ENCODE measurements around the gene NT5DC1. TPM values are rescaled to one million over a fixed set of nuclear protein-coding genes. Genes with fewer than 3 reads are reported as not detected.

Gene NT5DC1
- total RNA-seq, 1 experiment from 2014 or later = 27.6 TPM

DNA sequence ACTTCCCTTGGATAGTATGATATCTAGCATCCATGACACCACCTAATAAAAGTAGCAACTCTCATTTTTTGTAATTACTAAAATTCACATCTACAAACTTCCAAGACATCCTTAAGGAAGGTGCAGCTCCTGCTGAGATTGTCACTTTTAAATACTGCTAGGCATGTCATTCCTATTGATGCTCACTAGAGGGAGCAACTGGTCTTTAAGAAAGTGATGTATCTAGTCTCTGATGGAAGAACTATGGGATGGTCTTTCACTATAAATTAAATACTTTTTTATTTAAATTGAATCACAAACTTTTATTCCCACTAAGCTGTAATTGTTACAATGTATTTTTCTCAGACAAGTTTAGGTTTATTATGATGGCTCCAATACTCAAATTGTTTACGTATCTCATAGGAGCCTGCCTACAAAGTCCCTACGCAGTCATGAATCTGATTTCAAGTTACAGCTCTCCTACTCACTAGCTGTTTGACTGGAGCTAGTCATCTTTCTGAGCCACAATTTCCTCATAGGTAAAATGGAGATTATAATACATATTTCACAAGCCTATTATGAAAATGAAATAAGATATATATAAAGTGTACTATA is 187.1 kb downstream of the NT5DC1 start:
- H3K36me3 Mint-ChIP-seq (ENCODE audit: insufficient read depth, unreplicated experiment) = no peaks in the 10 kb centered on the region
- no peaks in the 10 kb centered on the region for H3K9me3 Mint-ChIP-seq (ENCODE audit: unreplicated experiment)
- intact Hi-C loops (cut with micrococcal nuclease) = loop anchor here (1.0 to 5.0 kb wide), 6 partner anchors 84 to 274 kb away; partner anchors contain the start of gene CALHM5
- TF ChIP-seq, protein P1, sequence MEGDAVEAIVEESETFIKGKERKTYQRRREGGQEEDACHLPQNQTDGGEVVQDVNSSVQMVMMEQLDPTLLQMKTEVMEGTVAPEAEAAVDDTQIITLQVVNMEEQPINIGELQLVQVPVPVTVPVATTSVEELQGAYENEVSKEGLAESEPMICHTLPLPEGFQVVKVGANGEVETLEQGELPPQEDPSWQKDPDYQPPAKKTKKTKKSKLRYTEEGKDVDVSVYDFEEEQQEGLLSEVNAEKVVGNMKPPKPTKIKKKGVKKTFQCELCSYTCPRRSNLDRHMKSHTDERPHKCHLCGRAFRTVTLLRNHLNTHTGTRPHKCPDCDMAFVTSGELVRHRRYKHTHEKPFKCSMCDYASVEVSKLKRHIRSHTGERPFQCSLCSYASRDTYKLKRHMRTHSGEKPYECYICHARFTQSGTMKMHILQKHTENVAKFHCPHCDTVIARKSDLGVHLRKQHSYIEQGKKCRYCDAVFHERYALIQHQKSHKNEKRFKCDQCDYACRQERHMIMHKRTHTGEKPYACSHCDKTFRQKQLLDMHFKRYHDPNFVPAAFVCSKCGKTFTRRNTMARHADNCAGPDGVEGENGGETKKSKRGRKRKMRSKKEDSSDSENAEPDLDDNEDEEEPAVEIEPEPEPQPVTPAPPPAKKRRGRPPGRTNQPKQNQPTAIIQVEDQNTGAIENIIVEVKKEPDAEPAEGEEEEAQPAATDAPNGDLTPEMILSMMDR (IDR thresholded peaks at IDR 0.05; ENCODE audit: unreplicated experiment) = peak; percentile 83
- H3K4me3 Mint-ChIP-seq (ENCODE audit: unreplicated experiment) = no peak overlapping the region
- no peaks in the 10 kb centered on the region for H3K4me1 Mint-ChIP-seq (ENCODE audit: insufficient read depth, unreplicated experiment)
- H3K27ac Mint-ChIP-seq (ENCODE audit: low read depth, unreplicated experiment) = no peak overlapping the region
- no peaks in the 10 kb centered on the region for H3K27me3 Mint-ChIP-seq (ENCODE audit: insufficient read depth, unreplicated experiment)
- ChIA-PET CTCF (interaction anchor here (0.5 to 4.3 kb wide), 67 partner anchors 9 to 560 kb away, joined by 3 to 82 read pairs (median 6); partner anchors contain the start of genes CALHM5 and DSE), POLR2A (interaction anchor here (0.5 to 4.3 kb wide), 18 partner anchors 8 to 246 kb away, joined by 3 to 45 read pairs (median 4); partner anchors contain the start of genes DSE and TSPYL1)
- peak; percentile 69 for DNase-seq (ENCODE audit: unreplicated experiment)
- no TSS peak for BruUV-seq (replicated peaks)

DNA sequence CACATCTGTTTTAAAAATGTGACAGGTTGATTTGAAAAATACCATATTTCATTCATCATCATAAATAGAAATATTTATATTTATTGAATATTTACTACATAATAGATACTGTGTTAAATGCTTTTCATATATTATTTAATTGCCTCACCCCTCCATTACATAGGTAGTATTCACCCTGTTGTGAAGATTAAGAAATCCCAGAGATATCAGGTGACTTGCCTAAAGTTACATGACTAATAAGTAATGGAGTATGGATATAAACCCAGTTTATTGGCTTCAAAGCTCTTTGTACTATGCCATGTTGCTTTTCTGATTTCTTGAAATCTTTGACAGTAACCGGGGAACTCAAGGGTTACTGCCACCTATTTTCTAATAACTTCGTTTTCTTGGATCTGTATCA is 189.2 kb downstream of the NT5DC1 start:
- no peak overlapping the region for H3K4me3 Mint-ChIP-seq (ENCODE audit: unreplicated experiment)
- H3K27me3 Mint-ChIP-seq (ENCODE audit: insufficient read depth, unreplicated experiment) = no peaks in the 10 kb centered on the region
- no peak overlapping the region for H3K27ac Mint-ChIP-seq (ENCODE audit: low read depth, unreplicated experiment)
- H3K4me1 Mint-ChIP-seq (ENCODE audit: insufficient read depth, unreplicated experiment) = no peaks in the 10 kb centered on the region
- TF ChIP-seq, protein P1 (IDR thresholded peaks at IDR 0.05; ENCODE audit: unreplicated experiment) = no peak
- intact Hi-C loops (cut with micrococcal nuclease) = loop anchor here (5.0 kb wide), 2 partner anchors 152 to 222 kb away; partner anchors contain the start of gene CALHM5
- ChIA-PET CTCF (interaction anchor here (0.6 to 4.3 kb wide), 9 partner anchors 21 to 271 kb away, joined by 3 to 82 read pairs (median 4); partner anchors contain the start of gene TSPYL4), POLR2A (interaction anchor here (0.6 to 4.3 kb wide), 10 partner anchors 10 to 229 kb away, joined by 3 to 45 read pairs (median 4); partner anchors contain the start of genes DSE and TSPYL1)
- BruUV-seq (replicated peaks) = no TSS peak
- no peaks in the 10 kb centered on the region for H3K36me3 Mint-ChIP-seq (ENCODE audit: insufficient read depth, unreplicated experiment)
- H3K9me3 Mint-ChIP-seq (ENCODE audit: unreplicated experiment) = no peaks in the 10 kb centered on the region
- no peak for DNase-seq (ENCODE audit: unreplicated experiment)

DNA sequence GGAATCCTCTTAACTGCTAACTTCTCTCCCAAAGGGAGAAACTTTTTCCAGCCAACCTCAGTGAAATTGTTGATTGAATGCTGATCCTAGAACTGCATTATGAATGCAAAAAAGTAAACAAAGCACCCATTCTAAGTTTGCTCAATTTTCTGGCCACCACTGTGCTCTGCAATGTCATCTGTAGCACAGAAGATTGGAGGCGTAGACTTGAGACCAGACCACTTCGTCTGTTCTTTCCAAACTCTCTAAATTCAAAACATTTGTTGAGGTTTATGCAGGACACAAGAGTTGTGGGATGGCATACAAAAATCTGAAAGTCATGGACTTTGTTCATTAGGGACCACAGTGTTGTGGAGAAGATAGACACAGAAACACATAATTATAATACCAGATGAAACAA is 190.1 kb downstream of the NT5DC1 start:
- Mint-ChIP-seq H3K36me3 (ENCODE audit: insufficient read depth, unreplicated experiment) (no peaks in the 10 kb centered on the region), H3K27me3 (ENCODE audit: insufficient read depth, unreplicated experiment) (no peaks in the 10 kb centered on the region), H3K4me1 (ENCODE audit: insufficient read depth, unreplicated experiment) (no peaks in the 10 kb centered on the region), H3K4me3 (ENCODE audit: unreplicated experiment) (no peak overlapping the region), H3K27ac (ENCODE audit: low read depth, unreplicated experiment) (no peak overlapping the region), H3K9me3 (ENCODE audit: unreplicated experiment) (no peaks in the 10 kb centered on the region)
- TF ChIP-seq, protein P1 (IDR thresholded peaks at IDR 0.05; ENCODE audit: unreplicated experiment) = no peak
- BruUV-seq (replicated peaks) = no TSS peak
- CTCF ChIA-PET = interaction anchor here (0.6 to 4.3 kb wide), 5 partner anchors 37 to 270 kb away, joined by 3 to 29 read pairs (median 3); partner anchors contain the start of gene TSPYL4
- POLR2A ChIA-PET = interaction anchor here (0.7 to 4.3 kb wide), 8 partner anchors 11 to 228 kb away, joined by 3 to 45 read pairs (median 4); partner anchors contain the start of genes DSE and TSPYL1
- intact Hi-C loops (cut with micrococcal nuclease) = no loop called here
- no peak for DNase-seq (ENCODE audit: unreplicated experiment)

DNA sequence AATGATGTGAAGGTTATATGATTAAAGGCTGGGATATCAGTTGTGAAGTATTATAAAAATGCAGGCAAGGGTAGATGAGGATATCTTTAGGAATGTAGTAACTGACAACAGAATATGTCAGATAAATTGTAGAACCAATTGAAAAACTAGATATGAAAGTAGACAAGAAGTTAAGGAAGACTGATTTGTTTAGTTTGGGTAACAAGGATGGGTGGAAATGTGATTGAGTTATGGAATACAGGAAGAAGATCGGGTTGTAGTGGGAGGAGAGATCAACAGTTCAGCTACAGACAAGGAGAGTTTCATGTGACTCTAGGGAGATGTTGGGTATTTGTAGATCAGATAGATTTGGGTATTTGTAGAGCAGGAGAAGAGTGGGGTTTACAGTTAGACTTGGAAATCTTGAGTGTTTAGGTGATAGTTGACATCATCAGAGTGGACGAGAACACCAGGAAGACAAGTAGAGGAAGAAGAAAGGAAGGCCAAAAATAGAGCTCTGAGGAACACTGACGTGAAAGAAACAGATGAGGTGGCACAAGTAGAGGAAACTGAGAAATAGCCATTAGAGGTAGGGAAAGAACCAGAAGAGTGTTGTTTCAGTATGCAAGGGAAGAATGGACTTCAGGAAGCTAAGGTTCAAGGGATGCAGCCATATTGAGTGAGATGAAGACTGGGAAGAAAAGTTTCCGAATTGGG is 191.2 kb downstream of the NT5DC1 start:
- no TSS peak for BruUV-seq (replicated peaks)
- Mint-ChIP-seq H3K36me3 (ENCODE audit: insufficient read depth, unreplicated experiment) (no peaks in the 10 kb centered on the region), H3K4me3 (ENCODE audit: unreplicated experiment) (no peak overlapping the region), H3K4me1 (ENCODE audit: insufficient read depth, unreplicated experiment) (no peaks in the 10 kb centered on the region), H3K27ac (ENCODE audit: low read depth, unreplicated experiment) (no peak overlapping the region), H3K27me3 (ENCODE audit: insufficient read depth, unreplicated experiment) (no peaks in the 10 kb centered on the region), H3K9me3 (ENCODE audit: unreplicated experiment) (no peaks in the 10 kb centered on the region)
- DNase-seq (ENCODE audit: unreplicated experiment) = no peak
- ChIA-PET POLR2A (interaction anchor here (0.6 to 2.6 kb wide), 5 partner anchors 12 to 178 kb away, joined by 3 to 16 read pairs (median 3); partner anchors contain the start of gene TSPYL1), CTCF (interaction anchor here (0.6 to 3.2 kb wide), 9 partner anchors 11 to 269 kb away, joined by 3 to 20 read pairs (median 3); no protein-coding TSS in a partner anchor)
- TF ChIP-seq, protein P1 (IDR thresholded peaks at IDR 0.05; ENCODE audit: unreplicated experiment) = no peak
- intact Hi-C loops (cut with micrococcal nuclease) = no loop called here

Measured in MCF 10A (cell line).